Endothelial cell of umbilical vein (primary cell): ENCODE data around the gene PGS1. TPM values are rescaled to one million over a fixed set of nuclear protein-coding genes. Genes with fewer than 3 reads are reported as not detected.

Source experiments
- BruUV-seq: library from RNA; stranded (reverse); fragments of 400-500 nt; replicated peaks from 2 replicates; lab custom pipeline; 2021; lab: Mats Ljungman, UMichigan
- CTCF ChIA-PET: fragments of 300-600, 350-600 bp; sonication (Branson Sonifier 250); formaldehyde crosslinking; loops from one replicate; lab custom pipeline; 2021; ENCODE audit warnings: antibody characterized with exemption, inconsistent platforms; lab: Charles Lee
- POLR2A ChIA-PET: fragments of 300-600, 350-600 bp; sonication (Branson Sonifier 250); formaldehyde crosslinking; loops from one replicate; lab custom pipeline; 2021; ENCODE audit warnings: antibody characterized with exemption, inconsistent platforms; lab: Charles Lee
- DNase-seq: peaks from one replicate; pipeline ENCODE4 v3.0.0-alpha.2; 2011; ENCODE audit warnings: low read depth, low spot score
- FAIRE-seq: peaks from 2 replicates; lab custom pipeline; 2011; peaks lifted over from hg19 to GRCh38; lab: Jason Lieb, UNC
- H2AFZ ChIP-seq: 2 replicates; pipeline ENCODE4 v1.6.0; 2012; ENCODE audit warnings: low read depth, low read length, control low read depth, inconsistent platforms
- H3K27ac ChIP-seq: 2 replicates; pipeline ENCODE4 v1.5.1; 2011; ENCODE audit warnings: low read depth, mild to moderate bottlenecking, control low read depth, low read length, moderate library complexity; ENCODE audit not compliant: insufficient read depth
- H3K27me3 ChIP-seq, 2 experiments: 2 replicates each; pipeline versions ENCODE4 v1.6.0 to v1.6.1; 2011; ENCODE audit warnings: low read length in 2 of 2, mixed read lengths in 1 of 2; ENCODE audit not compliant: control insufficient read depth in 2 of 2, insufficient read depth in 2 of 2
- H3K36me3 ChIP-seq, 2 experiments: 2 replicates in 1 of 2; 3 replicates in 1 of 2; pipeline ENCODE4 v1.5.1; 2011; ENCODE audit warnings: low read length in 2 of 2, mild to moderate bottlenecking in 1 of 2, moderate library complexity in 1 of 2; ENCODE audit not compliant: control insufficient read depth in 2 of 2, insufficient read depth in 2 of 2; ENCODE audit errors: extremely low read depth in 1 of 2
- H3K4me1 ChIP-seq: 3 replicates; pipeline ENCODE4 v1.5.1; 2011; ENCODE audit warnings: mild to moderate bottlenecking, low read length; ENCODE audit not compliant: control insufficient read depth, insufficient read depth; ENCODE audit errors: extremely low read depth
- H3K4me2 ChIP-seq: 2 replicates; pipeline ENCODE4 v1.6.1; 2011; ENCODE audit warnings: low read length, control low read depth, mixed read lengths; ENCODE audit not compliant: insufficient read depth
- H3K4me3 ChIP-seq, 3 experiments: fragments of 200-600 bp in 1 of 3; sonication (generic), shearing (Covaris generic) in 1 of 3; replicated peaks in 1 of 3; 2 replicates each; pipeline ENCODE4 v1.5.1; 2011 to 2016; ENCODE audit warnings: control low read depth in 3 of 3, low read length in 3 of 3, mild to moderate bottlenecking in 2 of 3, inconsistent platforms in 1 of 3, low read depth in 1 of 3, moderate library complexity in 1 of 3; ENCODE audit not compliant: insufficient read depth in 1 of 3
- H3K79me2 ChIP-seq: 2 replicates; pipeline ENCODE4 v1.6.0; 2012; ENCODE audit warnings: low read length, inconsistent platforms; ENCODE audit not compliant: control insufficient read depth, insufficient read depth
- H3K9ac ChIP-seq: replicated peaks from 2 replicates; pipeline ENCODE3; 2011; ENCODE audit warnings: low read length, control low read depth; ENCODE audit not compliant: insufficient read depth; ENCODE audit errors: extremely low read depth
- H3K9me1 ChIP-seq: replicated peaks from 3 replicates; pipeline ENCODE4 v1.6.0; 2011; ENCODE audit warnings: mild to moderate bottlenecking, low read length; ENCODE audit not compliant: control insufficient read depth, insufficient read depth; ENCODE audit errors: extremely low read depth
- H3K9me3 ChIP-seq: replicated peaks from 2 replicates; pipeline ENCODE4 v1.5.1; 2012; ENCODE audit warnings: low read length, inconsistent platforms; ENCODE audit not compliant: control insufficient read depth, insufficient read depth
- H4K20me1 ChIP-seq: replicated peaks from 2 replicates; pipeline ENCODE3; 2011; ENCODE audit warnings: mild to moderate bottlenecking, low read length; ENCODE audit not compliant: control insufficient read depth, insufficient read depth; ENCODE audit errors: extremely low read depth
- CTCF ChIP-seq, 2 donors: IDR thresholded peaks; 1 replicate in 1 of 2; 2 replicates in 1 of 2; pipeline ENCODE4 v1.5.1; 2011; ENCODE audit warnings: low read length in 2 of 2, mild to moderate bottlenecking in 2 of 2, moderate library complexity in 2 of 2, control low read depth in 1 of 2, inconsistent platforms in 1 of 2, low read depth in 1 of 2; ENCODE audit not compliant: insufficient read depth in 1 of 2; ENCODE audit errors: extremely low read depth in 1 of 2
- EZH2 ChIP-seq: IDR thresholded peaks from 2 replicates; pipeline ENCODE4 v1.6.1; 2012; ENCODE audit warnings: borderline replicate concordance, low read depth, mild to moderate bottlenecking, moderate library complexity, low read length, inconsistent platforms; ENCODE audit not compliant: severe bottlenecking
- FOS ChIP-seq: IDR thresholded peaks from 2 replicates; pipeline ENCODE4 v1.6.1; 2011; ENCODE audit warnings: mild to moderate bottlenecking, low read length, moderate library complexity, borderline replicate concordance; ENCODE audit not compliant: insufficient read depth
- GATA2 ChIP-seq: IDR thresholded peaks from 2 replicates; pipeline ENCODE4 v1.7.0; 2011; ENCODE audit warnings: low read depth, mild to moderate bottlenecking, moderate library complexity, mixed read lengths, low read length; ENCODE audit not compliant: insufficient read length, insufficient read depth
- JUN ChIP-seq: IDR thresholded peaks from 2 replicates; pipeline ENCODE4 v1.6.1; 2011; ENCODE audit warnings: borderline replicate concordance, low read depth; ENCODE audit not compliant: insufficient read length, insufficient read depth
- MAX ChIP-seq: IDR thresholded peaks from 2 replicates; pipeline ENCODE4 v1.6.1; 2011; ENCODE audit not compliant: insufficient read depth, insufficient read length
- MYC ChIP-seq: IDR thresholded peaks from one replicate; pipeline ENCODE4 v1.6.1; 2011; ENCODE audit warnings: mild to moderate bottlenecking, low read depth, low read length
- POLR2A ChIP-seq: IDR thresholded peaks from 2 replicates; pipeline ENCODE4 v1.6.1; 2012; ENCODE audit warnings: low read depth, mild to moderate bottlenecking, control low read depth, low read length
- POLR2AphosphoS5 ChIP-seq: IDR thresholded peaks from 2 replicates; pipeline ENCODE4 v1.6.1; 2012; ENCODE audit warnings: low read depth, mild to moderate bottlenecking, control low read depth, low read length, moderate library complexity; ENCODE audit not compliant: insufficient read depth
- dilution Hi-C: fragments of 300-500 bp; cut with MboI; formaldehyde crosslinking; loops from one replicate; pipeline ENCODE4 v1.15.0; 2019; ENCODE audit warnings: low sequenced_read_pairs; ENCODE audit not compliant: extremely low pct_ligation_motif_present
- intact Hi-C: fragments of 100-400 bp; cut with micrococcal nuclease; formaldehyde crosslinking; loops from one replicate; pipeline ENCODE4 v1.10.0; 2022
- polyA plus RNA-seq, 4 experiments: library from polyadenylated mRNA; depleted of rRNA in 3 of 4; stranded (reverse) in 3 of 4; unstranded in 1 of 4; fragments of >200 nt; gene quantifications; 2 replicates each; pipeline versions ENCODE4 v1.2.1 to v1.2.3, GENCODE V29; 2011 to 2012; ENCODE audit warnings: missing spikeins in 1 of 4
- total RNA-seq: library from RNA; stranded (reverse); gene quantifications from 2 replicates; pipeline ENCODE4 v1.2.3, GENCODE V29; 2021

The PGS1 gene
- total and polyA plus RNA-seq, 2 donors (not counting 3 experiments of a cell fraction or from before 2014, with no cell fraction given) = 50.8 to 66.0 TPM

GRCh38 chr17:78369791-78370381, 8.6 kb upstream of the PGS1 start:
- POLR2A ChIA-PET = no interaction called here
- Histone ChIP-seq H3K4me1 (peaks cover 19% of the 10 kb centered on the region), H3K9ac (no peak overlapping the region), H2AFZ (no peak overlapping the region), H3K4me3 (no peak overlapping the region), H4K20me1 (no peaks in the 10 kb centered on the region), H3K9me3 (no peaks in the 10 kb centered on the region), H3K27ac (no peak overlapping the region), H3K9me1 (no peaks in the 10 kb centered on the region), H3K79me2 (no peaks in the 10 kb centered on the region), H3K4me2 (no peak overlapping the region), H3K36me3 (no peaks in the 10 kb centered on the region), H3K27me3 (no peaks in the 10 kb centered on the region)
- dilution Hi-C loops (no loop called here), intact Hi-C loops (no loop called here)
- TF ChIP-seq FOS = no peak
- no peak for TF ChIP-seq MYC
- no peak for TF ChIP-seq CTCF (IDR thresholded peaks at IDR 0.05; ENCODE audit: extremely low read depth in 1 of 2, insufficient read depth in 1 of 2, low read depth in 1 of 2, low read length in 2 of 2)
- no peak for TF ChIP-seq MAX
- no peak for TF ChIP-seq GATA2
- TF ChIP-seq POLR2A = no peak
- no peak for TF ChIP-seq EZH2
- no peak for TF ChIP-seq POLR2AphosphoS5
- no peak for TF ChIP-seq JUN
- BruUV-seq = no TSS peak
- CTCF ChIA-PET = interaction anchor here (1.2 to 4.2 kb wide), 5 partner anchors 9 to 58 kb away, joined by 3 to 22 read pairs (median 7); no protein-coding TSS in a partner anchor
- DNase-seq = no peak
- no peak for FAIRE-seq
